GM18867 (cell line): ENCODE data around the gene KANSL1.

Experiments
- ATAC-seq: cut with Tn5 transposase; IDR thresholded peaks from one replicate; pipeline ENCODE4 v1.9.1; 2021; ENCODE audit warnings: mild to moderate bottlenecking, moderate library complexity; ENCODE audit not compliant: unreplicated experiment

The KANSL1 gene

DNA sequence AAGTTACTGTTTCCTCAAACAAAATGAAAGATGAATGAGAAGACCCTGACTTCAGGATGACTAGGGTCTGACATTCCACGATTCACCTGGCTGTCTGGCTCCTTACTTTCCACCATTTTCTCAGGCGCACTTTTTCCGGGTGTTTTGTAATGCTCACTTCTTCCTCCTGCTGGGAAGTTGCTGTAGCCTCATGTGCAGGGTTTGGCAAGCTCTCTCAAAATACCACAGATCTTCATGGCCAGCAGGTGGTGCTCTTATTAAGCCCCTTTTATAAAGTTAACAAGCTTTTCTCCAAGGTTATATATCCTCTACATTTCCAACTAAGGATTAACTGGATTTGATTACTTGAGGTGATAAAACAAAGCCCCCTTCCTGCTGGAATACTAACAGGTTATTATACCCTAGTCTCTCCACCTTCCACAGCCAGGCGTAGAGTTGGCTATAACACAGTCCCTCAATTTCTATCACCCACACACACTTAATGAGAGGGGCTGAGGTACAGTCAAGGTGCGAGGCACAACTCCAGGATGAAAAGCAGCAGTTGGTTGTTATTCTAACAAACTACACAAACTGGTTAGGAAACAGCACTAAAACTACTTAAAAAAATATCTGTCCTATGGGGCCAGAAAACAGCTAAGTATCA is 148.8 kb downstream of the KANSL1 start:
- no peak for ATAC-seq

DNA sequence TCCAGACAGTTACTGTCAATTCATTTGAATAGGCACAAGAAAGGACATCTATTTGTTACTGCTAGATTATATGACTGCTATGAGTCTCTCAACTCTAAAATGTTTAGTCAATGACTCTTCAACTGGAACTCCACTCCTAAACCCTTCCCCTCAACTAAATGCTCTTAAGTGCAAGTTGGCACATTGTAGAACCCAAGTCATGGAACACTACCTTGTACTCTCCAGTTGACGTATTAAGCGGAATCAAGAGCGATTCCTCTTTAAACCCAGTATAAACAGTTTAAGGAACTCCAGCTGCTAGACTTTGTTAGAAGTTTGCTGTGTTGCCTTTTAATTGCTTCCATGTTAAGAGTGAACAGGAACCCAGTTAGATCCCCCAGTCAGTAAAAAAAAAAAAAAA is 149.6 kb downstream of the KANSL1 start:
- ATAC-seq, result no peak

DNA sequence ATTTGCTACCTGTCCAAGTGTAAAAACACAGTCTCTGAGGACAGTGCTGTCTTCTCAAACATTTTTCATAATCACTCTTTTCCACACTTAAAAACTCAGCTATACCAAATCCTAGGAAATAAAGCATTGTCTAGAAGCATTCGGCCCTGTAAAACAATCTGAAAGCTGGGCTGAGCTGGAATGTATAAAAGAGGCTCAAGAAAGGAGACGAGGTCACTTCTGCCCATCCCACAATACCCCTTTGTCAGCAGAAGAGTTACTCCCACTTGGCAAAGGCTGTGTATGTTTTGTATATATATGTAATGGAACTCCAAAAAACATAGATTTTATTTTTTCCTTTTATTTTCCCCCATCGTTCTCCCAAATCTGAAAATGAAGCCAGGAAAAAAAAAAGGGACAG is 150.3 kb downstream of the KANSL1 start:
- ATAC-seq, result no peak

DNA sequence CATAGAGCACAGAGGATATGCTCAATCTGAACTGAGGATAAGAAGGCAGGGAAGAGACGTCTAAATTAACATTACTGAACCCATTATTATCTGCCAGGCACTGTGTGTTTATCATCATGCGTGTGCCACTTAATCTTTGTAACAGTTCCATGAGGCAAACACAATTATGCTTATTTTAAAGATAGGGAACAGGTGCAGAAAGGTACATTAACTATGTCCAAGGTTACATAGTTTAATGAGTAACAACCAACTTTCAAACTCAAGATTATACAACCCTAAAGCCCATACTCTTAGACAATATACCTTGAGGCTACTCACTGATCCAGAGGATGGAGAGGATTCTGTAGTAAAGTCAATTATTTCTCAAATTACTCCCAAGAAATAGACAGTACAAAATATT is 151.0 kb downstream of the KANSL1 start:
- ATAC-seq, result no peak

DNA sequence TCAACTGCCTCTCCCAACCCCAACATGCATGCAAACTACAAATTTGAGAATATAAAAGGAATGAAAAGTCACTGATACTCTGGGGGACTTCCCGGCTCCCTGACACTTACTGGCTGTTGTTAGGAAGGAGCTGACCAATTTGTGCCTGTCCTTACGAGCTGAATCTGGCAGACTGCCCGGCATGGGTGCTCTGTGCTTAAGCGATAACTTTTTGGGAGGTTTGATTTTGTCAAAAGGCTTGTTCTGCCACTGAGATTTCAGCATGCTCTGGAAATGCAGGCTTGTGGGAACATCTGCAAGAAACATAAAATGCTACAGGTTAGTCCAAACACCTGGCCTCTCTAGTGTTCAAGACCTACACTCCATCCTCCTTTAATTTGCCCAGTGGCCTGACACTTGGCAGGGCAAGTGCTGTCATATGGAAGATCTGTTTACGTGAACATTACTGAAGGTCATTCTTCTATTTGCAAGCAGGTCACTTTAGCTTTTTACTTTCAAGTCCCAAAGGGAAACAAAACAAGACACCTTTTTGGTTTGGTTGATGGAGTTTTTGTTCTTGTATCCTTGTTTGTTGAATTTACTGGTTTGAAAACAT is 153.5 kb downstream of the KANSL1 start:
- no peak for ATAC-seq

DNA sequence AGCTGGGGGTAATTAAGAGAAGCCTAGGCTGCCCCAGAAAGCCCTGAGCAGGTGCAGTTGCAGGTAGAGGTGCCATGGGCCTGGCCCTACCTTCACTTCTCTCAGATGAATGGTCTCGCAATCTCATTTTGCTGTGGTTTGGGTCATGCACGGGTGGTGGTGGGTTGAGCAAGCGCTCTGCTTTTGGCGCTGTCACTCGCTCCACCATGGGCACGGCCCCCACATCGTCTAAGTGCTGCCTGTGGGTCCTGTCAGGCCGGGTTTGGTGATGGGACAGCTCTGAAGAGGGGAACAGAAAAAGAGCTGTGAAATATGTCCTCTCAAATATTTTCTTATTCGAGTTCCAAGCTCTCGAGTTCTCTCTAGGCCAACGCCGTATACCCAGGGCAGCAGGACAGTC is 154.3 kb downstream of the KANSL1 start:
- no peak for ATAC-seq

DNA sequence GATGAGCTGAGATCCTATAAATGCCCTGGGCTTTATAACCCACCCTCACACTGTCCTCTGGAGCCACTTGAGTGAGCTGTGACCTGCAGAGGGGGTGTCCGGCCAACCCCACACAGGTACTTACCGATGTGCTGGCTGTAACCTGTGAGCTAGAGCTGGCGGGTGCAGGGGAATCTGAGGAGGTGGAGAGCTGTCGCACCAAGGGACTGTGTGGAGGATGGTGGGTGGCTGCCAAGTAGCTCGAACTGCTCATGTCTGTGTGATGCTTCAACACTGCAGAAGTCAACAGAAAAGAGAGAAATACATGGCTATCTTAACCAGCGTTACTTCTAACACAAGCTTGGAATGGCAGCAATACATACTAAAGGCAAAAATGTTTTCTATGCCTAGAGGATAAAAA is 154.8 kb downstream of the KANSL1 start:
- no peak for ATAC-seq

DNA sequence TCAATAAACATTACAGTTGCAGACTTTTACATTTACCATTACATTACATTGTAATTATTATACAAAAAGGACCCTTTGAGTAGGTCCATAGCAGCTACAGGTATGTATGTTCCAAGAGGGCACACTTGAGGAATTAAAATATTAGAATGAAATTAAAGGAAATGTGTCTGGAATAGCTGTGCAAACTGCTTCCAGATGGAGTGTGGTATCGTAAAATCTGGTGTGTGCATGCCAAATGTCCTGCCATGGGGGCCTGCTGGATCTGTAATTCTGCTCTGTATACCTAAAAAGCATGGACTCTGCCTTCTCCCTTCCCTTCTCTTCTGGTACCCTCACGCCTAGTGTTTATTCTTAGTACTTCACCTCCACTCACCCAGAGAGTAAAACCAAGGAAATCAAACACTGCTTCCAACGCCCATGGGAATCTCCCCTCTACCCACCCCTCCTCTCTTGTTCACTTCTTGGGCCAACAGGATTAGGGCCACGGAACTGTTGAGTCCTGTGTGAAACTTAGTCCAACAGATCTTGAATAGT is 155.4 kb downstream of the KANSL1 start:
- no peak for ATAC-seq

DNA sequence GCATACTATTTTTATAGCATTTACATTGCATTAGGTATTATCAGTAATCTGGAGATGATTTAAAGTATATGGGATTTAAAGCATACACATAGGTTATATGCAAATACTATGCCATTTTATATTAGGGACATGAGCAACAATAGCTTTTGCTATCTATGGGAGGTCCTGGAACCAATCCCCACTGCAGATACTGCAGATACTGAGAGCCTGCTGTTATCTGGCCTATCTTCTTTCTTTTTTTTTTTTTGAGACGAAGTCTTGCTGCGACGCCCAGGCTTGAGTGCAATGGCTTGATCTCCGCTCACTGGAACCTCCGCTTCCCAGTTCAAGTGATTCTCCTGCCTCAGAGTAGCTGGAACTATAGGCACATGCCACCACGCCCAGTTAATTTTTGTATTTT is 156.7 kb downstream of the KANSL1 start:
- no peak for ATAC-seq

DNA sequence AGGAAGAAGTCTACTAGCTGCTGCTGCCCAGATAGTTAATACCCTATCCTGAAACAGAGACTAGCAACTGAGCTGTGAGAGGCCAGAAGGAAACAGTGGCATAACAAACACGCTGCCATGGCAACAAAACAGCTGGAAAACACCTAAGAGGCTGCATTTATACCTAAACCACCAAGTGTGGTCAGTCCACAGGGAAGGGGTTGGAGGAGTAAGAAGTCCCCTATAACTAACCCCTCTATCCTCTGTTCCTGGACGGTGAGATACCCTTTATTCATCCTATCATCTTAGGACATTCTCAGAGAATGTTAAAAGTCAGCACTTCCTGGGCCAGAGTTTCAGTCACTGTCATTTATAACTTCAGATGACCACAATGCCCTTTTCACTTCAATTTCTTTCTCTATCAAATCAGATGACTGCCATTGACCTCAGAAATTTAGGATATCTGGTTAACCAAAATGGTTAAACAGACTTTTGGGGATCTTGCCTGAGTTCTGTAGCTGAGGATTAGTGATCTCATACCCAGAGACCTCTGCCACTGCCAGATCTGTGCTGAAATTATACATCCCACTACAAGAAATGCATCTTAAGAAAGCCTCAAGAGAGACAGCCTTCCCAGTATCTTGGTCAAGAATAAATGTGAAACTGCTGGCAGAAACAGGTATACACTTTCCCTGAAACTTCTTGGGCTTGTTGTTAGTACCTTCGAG is 158.0 kb downstream of the KANSL1 start:
- ATAC-seq, result no peak

DNA sequence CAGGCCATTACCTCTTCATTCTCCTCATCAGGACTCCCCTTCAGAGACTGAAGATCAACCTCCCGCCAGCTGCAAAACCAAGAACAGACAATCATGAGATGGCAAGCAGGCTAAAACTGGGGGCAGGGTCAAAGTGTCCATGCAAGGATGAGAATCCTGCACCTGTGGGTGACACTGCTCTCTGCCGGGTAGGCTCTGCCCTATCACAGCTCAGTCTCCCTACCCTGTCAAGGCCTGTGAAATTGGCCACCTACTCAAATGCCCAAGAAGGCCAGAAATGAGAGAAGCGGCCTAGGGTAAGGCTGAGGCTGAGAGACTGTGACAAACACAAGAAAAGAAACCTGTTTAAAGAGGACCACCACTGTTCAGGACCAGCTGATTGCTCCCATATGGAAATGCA is 159.8 kb downstream of the KANSL1 start:
- no peak for ATAC-seq

DNA sequence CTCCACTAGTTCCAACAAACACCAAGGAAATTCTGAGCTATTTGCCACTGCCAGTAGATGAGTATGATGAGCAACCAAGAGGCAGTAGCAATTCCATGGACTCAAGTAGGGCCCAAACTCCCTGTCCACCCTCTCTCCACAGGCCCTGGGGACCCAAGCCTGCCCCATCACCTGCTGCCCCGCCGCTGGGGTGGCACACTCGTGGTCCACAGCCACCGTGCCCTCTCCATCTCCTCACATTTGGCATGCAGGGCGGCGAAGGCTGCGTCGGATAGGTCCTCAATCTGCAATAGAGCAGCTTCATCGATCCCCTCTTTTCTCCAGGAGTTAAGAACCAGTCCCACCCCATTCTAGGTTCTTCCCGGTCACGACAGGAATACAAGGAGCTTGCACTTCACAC is 160.3 kb downstream of the KANSL1 start:
- ATAC-seq, result no peak

DNA sequence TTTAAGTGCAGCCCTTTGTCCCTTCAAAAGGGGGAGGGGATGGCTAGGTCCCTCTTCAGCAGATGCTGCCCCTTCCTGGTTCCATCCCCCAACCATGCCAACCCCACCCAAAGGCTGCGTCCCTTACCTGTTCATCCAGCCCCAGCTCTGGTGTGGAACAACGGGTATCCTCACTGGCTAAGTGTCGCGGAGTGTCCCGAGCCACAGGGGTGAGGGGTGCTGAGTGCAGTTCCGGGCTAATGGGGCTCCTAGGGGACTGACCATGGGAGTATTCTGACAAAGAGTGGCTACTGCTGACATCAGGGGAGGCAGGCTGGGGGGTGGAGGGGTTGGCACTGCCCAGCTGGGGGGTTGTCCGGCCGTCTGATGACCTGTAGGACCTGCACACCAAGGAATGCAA is 161.3 kb downstream of the KANSL1 start:
- ATAC-seq, result no peak

DNA sequence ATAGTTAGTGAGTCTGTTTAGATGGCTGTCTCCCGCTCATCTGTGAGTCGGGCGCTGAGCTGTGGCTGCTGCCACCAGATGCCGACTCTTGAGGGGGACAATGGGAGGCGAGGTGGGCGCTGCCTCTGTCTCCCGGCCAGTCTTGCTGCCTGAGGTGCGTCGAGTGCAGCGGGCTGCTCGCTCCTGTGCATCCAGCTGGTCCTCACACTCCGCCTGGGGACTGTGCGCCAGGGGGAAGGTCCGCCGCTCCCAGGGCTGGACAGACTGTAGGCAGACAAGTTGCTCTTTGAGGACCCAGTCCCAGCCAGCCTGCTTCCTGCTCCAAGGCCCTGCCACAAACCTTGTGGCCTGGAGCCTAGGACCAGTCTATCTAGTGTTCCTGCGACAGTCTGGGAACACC is 161.8 kb downstream of the KANSL1 start:
- no peak for ATAC-seq

DNA sequence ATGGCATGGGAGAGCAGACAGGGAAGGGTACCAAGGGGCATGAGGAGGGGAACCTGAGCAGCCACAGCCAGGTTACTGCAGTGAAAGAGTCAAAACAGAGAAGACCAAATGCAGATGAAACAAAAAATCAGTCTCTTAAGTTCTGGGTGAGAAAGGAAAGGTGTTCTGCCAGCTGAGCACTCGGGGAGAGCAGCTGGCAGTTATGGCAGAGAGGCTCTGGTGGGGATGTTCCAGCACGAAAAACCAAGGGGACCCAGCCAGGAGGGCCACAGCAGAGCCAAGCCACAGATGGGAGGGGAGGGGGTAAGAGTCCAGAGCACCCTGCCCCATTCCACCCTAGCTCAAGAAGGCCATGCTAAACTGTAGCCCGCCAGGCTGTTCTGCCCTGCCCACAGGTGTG is 162.5 kb downstream of the KANSL1 start:
- no peak for ATAC-seq

DNA sequence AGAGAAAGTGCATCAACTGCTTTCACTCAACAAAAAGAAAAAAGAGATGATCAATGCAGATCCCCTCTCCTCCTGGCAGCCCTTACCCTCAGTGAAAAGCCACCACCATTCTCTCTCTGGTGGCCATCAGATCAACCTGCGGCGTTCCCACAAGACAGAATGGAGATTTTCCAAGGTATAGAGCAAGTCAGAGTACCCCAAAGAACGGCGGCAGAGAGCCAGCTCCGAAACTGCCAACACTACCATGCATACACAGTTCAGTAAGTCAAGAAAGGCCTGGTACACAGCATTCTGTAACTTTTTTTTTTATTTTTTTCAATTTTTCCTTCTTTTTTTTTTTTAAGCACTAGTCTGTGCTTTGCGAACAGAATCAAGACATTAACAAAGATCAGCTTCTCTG is 163.6 kb downstream of the KANSL1 start:
- no peak for ATAC-seq

DNA sequence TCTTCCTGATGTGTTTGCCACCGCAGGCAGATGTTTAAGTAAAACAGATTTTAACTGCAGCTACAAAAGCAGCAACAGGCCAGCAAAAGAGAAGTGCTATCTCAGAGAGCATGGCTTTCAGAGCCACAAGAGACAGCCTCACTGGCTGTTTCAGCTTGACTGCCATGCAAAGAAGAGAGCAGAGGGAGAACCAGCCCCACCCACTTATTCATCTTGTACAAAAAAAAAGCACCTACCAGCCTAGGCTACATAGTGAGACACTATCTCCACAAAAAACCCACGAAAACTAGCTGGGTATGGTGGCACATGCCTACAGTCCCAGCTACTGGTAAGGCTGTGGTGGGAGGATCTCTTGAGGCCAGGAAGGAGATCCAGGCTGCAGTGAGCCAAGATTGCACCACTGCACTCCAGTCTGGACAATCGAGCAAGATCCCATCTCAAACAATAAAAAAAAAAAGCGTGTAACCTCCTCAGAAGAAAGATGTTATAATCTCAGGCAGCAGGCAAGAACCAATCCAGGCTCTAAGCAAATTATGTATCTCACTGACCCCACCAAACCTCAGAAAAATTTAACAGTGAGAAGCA is 164.2 kb downstream of the KANSL1 start:
- ATAC-seq, result no peak

DNA sequence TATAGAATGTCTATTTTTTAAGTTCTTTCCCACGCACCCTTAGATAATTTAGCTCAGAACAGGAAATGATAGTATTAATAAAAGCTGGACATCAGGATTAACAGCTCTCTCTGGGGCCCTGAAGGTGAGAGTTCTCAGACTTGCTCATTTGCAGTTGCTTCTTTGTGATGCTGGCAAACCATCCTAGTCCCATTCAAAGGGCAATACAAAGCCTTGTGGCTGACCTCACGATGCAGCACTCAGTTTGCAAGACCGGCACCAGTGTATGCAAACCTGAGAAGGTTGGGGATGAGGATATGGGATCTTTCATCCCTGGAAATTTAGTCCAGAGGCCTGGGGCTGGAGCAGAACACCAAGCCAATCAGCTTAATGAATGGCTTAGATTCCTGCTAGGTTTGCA is 164.9 kb downstream of the KANSL1 start:
- no peak for ATAC-seq

DNA sequence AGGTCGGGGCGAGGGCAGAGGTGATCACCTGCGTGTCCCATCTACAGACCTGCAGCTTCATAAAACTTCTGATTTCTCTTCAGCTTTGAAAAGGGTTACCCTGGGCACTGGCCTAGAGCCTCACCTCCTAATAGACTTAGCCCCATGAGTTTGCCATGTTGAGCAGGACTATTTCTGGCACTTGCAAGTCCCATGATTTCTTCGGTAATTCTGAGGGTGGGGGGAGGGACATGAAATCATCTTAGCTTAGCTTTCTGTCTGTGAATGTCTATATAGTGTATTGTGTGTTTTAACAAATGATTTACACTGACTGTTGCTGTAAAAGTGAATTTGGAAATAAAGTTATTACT is 165.3 kb downstream of the KANSL1 start:
- no peak for ATAC-seq

DNA sequence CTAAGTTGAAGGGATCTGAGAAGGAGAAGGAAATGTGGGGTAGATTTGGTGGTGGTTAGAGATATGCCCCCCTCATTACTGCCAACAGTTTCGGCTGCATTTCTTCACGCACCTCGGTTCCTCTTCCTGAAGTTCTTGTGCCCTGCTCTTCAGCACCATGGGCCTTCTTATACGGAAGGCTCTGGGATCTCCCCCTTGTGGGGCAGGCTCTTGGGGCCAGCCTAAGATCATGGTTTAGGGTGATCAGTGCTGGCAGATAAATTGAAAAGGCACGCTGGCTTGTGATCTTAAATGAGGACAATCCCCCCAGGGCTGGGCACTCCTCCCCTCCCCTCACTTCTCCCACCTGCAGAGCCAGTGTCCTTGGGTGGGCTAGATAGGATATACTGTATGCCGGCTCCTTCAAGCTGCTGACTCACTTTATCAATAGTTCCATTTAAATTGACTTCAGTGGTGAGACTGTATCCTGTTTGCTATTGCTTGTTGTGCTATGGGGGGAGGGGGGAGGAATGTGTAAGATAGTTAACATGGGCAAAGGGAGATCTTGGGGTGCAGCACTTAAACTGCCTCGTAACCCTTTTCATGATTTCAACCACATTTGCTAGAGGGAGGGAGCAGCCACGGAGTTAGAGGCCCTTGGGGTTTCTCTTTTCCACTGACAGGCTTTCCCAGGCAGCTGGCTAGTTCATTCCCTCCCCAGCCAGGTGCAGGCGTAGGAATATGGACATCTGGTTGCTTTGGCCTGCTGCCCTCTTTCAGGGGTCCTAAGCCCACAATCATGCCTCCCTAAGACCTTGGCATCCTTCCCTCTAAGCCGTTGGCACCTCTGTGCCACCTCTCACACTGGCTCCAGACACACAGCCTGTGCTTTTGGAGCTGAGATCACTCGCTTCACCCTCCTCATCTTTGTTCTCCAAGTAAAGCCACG is 165.9 kb downstream of the KANSL1 start:
- ATAC-seq, result no peak
